ENCODE data around the gene GLI2. TPM values are rescaled to one million over a fixed set of nuclear protein-coding genes. Genes with fewer than 3 reads are reported as not detected.

GLI2 gene
- total and polyA plus RNA-seq, 9 of the 15 experiments (the other 6 are each of a cell fraction or from before 2014, with no cell fraction given), result 0.24 TPM; not detected in 8

DNA sequence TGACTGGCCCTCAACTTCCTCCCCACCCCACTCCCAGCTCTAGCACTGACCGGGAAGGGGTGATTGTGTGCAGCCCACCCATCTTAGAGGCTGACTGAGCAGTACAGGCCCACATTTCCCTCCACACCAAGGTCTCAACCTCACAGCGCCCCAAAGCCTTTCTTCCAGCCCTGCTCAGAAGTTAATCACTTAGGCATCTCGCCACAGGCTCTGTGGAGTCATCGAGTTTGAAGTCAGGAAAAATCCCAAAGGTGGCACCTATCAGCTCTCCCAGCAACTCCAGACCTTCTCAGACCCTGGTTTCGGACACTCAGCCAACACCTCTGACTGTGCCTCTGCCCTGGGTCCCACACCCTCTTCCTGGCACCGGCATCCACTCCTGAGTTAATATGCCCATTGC lies 43.0 kb upstream of the GLI2 start (continued):
- TF ChIP-seq, protein P1, sequence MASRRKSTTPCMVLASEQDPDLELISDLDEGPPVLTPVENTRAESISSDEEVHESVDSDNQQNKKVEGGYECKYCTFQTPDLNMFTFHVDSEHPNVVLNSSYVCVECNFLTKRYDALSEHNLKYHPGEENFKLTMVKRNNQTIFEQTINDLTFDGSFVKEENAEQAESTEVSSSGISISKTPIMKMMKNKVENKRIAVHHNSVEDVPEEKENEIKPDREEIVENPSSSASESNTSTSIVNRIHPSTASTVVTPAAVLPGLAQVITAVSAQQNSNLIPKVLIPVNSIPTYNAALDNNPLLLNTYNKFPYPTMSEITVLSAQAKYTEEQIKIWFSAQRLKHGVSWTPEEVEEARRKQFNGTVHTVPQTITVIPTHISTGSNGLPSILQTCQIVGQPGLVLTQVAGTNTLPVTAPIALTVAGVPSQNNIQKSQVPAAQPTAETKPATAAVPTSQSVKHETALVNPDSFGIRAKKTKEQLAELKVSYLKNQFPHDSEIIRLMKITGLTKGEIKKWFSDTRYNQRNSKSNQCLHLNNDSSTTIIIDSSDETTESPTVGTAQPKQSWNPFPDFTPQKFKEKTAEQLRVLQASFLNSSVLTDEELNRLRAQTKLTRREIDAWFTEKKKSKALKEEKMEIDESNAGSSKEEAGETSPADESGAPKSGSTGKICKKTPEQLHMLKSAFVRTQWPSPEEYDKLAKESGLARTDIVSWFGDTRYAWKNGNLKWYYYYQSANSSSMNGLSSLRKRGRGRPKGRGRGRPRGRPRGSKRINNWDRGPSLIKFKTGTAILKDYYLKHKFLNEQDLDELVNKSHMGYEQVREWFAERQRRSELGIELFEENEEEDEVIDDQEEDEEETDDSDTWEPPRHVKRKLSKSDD (conservative IDR thresholded peaks at IDR 0.05; ENCODE audit: low read length), result no peak
- TF ChIP-seq NFE2L1 (tag; IDR thresholded peaks at IDR 0.05; ENCODE audit: borderline replicate concordance, low read depth) (no peak), MYNN (IDR thresholded peaks at IDR 0.05) (no peak), MYNN (CRISPR knock-in tag; IDR thresholded peaks at IDR 0.05) (no peak)

DNA sequence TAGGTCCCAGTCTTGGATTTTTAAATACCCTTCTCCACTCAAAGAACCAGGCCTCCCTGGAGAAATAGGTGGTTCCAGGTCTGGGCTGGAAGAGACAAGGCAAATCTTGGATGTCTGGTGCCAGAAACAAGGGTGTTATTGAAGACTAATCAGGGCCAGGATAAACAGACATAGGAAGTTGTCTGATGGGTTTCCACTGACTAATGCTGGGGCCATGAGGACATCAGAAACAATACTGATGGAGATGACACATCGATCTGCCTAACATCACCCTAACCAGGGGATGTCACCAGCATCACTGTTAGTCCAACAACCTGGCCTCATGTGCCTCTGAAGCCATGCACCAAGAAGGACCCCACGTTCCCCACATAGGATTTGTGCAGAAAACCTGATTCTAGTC lies 42.5 kb upstream of the GLI2 start:
- POLR2A ChIA-PET, result no interaction called here
- no peaks in the 10 kb centered on the region for H3K4me1 ChIP-seq (replicated peaks in 1 of 2; ENCODE audit: control insufficient read depth in 2 of 2, insufficient read depth in 2 of 2, low read length in 2 of 2)
- peaks cover 7% of the 10 kb centered on the region; the same call in 1 of the 2 replicates for H4K20me1 ChIP-seq (replicated peaks; ENCODE audit: control insufficient read depth, insufficient read depth, low read length)
- CTCF ChIA-PET (ENCODE audit: low intra/inter-chr PET ratio), result interaction anchor here (0.7 to 4.7 kb wide), 2 partner anchors 18 to 386 kb away, joined by 4 to 57 read pairs; no protein-coding TSS in a partner anchor
- no peaks in the 10 kb centered on the region for H3K9me1 ChIP-seq (ENCODE audit: control insufficient read depth, insufficient read depth, low read length)
- in situ Hi-C loops (cut with MboI) (loop anchor here (25.0 kb wide), 1 partner anchor 644 kb away; no protein-coding TSS in a partner anchor), intact Hi-C loops (cut with micrococcal nuclease) (no loop called here)
- FAIRE-seq (no peak), ATAC-seq (no peak), DNase-seq (ENCODE audit: extremely low read depth in 1 of 4, low spot score in 3 of 4) (no peak)
- H3K36me3 ChIP-seq (ENCODE audit: control insufficient read depth, insufficient read depth, low read length), result no peaks in the 10 kb centered on the region
- 0% methylated on average over 2 of the region's 2 CpGs for WGBS (ENCODE audit: insufficient coverage, low coverage, missing lambda C conversion rate)
- TF ChIP-seq ZKSCAN8 (CRISPR knock-in tag; IDR thresholded peaks at IDR 0.05) (no peak), GTF2E2 (tag; IDR thresholded peaks at IDR 0.05) (no peak), JUN (IDR thresholded peaks at IDR 0.05; ENCODE audit: borderline replicate concordance, low read depth, low read length) (no peak), JUN (CRISPR knock-in tag; IDR thresholded peaks at IDR 0.05; ENCODE audit: borderline replicate concordance) (no peak), DMBX1 (CRISPR knock-in tag; IDR thresholded peaks at IDR 0.05; ENCODE audit: borderline replicate concordance) (no peak), EP300 (IDR thresholded peaks at IDR 0.05; ENCODE audit: low read length) (no peak), ZNF143 (CRISPR knock-in tag; IDR thresholded peaks at IDR 0.05) (no peak), XRCC3 (IDR thresholded peaks at IDR 0.05) (no peak), NFXL1 (CRISPR knock-in tag; IDR thresholded peaks at IDR 0.05) (no peak), EGR1 (conservative IDR thresholded peaks at IDR 0.05) (no peak)
- TF ChIP-seq, protein P2, sequence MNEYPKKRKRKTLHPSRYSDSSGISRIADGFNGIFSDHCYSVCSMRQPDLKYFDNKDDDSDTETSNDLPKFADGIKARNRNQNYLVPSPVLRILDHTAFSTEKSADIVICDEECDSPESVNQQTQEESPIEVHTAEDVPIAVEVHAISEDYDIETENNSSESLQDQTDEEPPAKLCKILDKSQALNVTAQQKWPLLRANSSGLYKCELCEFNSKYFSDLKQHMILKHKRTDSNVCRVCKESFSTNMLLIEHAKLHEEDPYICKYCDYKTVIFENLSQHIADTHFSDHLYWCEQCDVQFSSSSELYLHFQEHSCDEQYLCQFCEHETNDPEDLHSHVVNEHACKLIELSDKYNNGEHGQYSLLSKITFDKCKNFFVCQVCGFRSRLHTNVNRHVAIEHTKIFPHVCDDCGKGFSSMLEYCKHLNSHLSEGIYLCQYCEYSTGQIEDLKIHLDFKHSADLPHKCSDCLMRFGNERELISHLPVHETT (CRISPR knock-in tag; conservative IDR thresholded peaks at IDR 0.05 in 1 of 2, IDR thresholded peaks at IDR 0.05 in 1 of 2), result no peak
- no peak overlapping the region for H2AFZ ChIP-seq (ENCODE audit: low read depth, low read length)
- no TSS peak for BruUV-seq (replicated peaks)
- H3K9me3 ChIP-seq (replicated peaks; ENCODE audit: control insufficient read depth, insufficient read depth, low read depth, low read length), result no peaks in the 10 kb centered on the region
- no peak overlapping the region for H3K4me3 ChIP-seq
- no peak overlapping the region for H3K9ac ChIP-seq (ENCODE audit: insufficient read depth in 1 of 2, low read depth in 2 of 2, low read length in 2 of 2)
- H3K4me2 ChIP-seq (ENCODE audit: insufficient read depth, low read length), result no peak overlapping the region
- no peak overlapping the region for H3K27ac ChIP-seq (ENCODE audit: extremely low read depth, low read depth, low read length)
- peaks cover 17 to 51% of the 10 kb centered on the region in 2 experiments for H3K27me3 ChIP-seq (ENCODE audit: control insufficient read depth in 2 of 2, insufficient read depth in 2 of 2, low read length in 2 of 2)
- H3K79me2 ChIP-seq (ENCODE audit: control insufficient read depth, insufficient read depth, low read length), result no peaks in the 10 kb centered on the region

Measured in K562 (cell line).